Mesendoderm (in vitro differentiated cells): ENCODE data around the gene HOXD8.
A peak's percentile ranks its signal among the peaks of the same experiment; 100 is the strongest.

Experiments used
- DNase-seq: peaks from one replicate; pipeline ENCODE4 v3.0.0; 2013
- H2AK5ac ChIP-seq: 2 replicates; pipeline ENCODE4 v1.6.1; 2013; ENCODE audit warnings: low read length, inconsistent platforms
- H2BK120ac ChIP-seq: 2 replicates; pipeline ENCODE4 v1.6.1; 2013; ENCODE audit warnings: low read depth, mild to moderate bottlenecking, low read length, moderate library complexity, mixed read lengths
- H2BK15ac ChIP-seq: replicated peaks from 2 replicates; pipeline ENCODE4 v1.6.1; 2013; ENCODE audit warnings: low read depth, mild to moderate bottlenecking, moderate library complexity
- H2BK5ac ChIP-seq: 2 replicates; pipeline ENCODE4 v1.6.1; 2013; ENCODE audit warnings: low read length, inconsistent platforms
- H3K18ac ChIP-seq: 2 replicates; pipeline ENCODE4 v1.6.1; 2013; ENCODE audit warnings: mild to moderate bottlenecking, low read length, mixed read lengths
- H3K23ac ChIP-seq: one replicate; pipeline ENCODE4 v1.6.1; 2013; ENCODE audit warnings: low read length
- H3K27ac ChIP-seq: 2 replicates; pipeline ENCODE4 v1.5.1; 2013; ENCODE audit warnings: low read depth, mild to moderate bottlenecking, inconsistent platforms, low read length, moderate library complexity
- H3K27me3 ChIP-seq: 2 replicates; pipeline ENCODE4 v1.6.1; 2013; ENCODE audit warnings: low read length, control low read depth, mild to moderate bottlenecking, inconsistent platforms; ENCODE audit not compliant: insufficient read depth, poor library complexity
- H3K36me3 ChIP-seq: 2 replicates; pipeline ENCODE4 v1.6.1; 2013; ENCODE audit warnings: low read length, inconsistent platforms; ENCODE audit not compliant: control insufficient read depth, insufficient read depth
- H3K4ac ChIP-seq: one replicate; pipeline ENCODE4 v1.6.1; 2013; ENCODE audit warnings: low read depth, mild to moderate bottlenecking, low read length, moderate library complexity
- H3K4me1 ChIP-seq: 2 replicates; pipeline ENCODE4 v1.6.1; 2013; ENCODE audit warnings: low read depth, low read length, inconsistent platforms; ENCODE audit not compliant: control insufficient read depth
- H3K4me2 ChIP-seq: 2 replicates; pipeline ENCODE4 v1.6.1; 2013; ENCODE audit warnings: low read length
- H3K4me3 ChIP-seq: 2 replicates; pipeline ENCODE4 v1.5.1; 2013; ENCODE audit warnings: mild to moderate bottlenecking, low read length
- H3K56ac ChIP-seq: one replicate; pipeline ENCODE4 v1.6.1; 2013; ENCODE audit warnings: low read length
- H3K79me1 ChIP-seq: 2 replicates; pipeline ENCODE4 v1.6.1; 2013; ENCODE audit warnings: low read length, inconsistent platforms
- H3K79me2 ChIP-seq: 2 replicates; pipeline ENCODE4 v1.6.1; 2013; ENCODE audit warnings: mild to moderate bottlenecking, low read length; ENCODE audit not compliant: control insufficient read depth, insufficient read depth
- H3K9ac ChIP-seq: 2 replicates; pipeline ENCODE4 v1.6.1; 2013; ENCODE audit warnings: low read length, inconsistent platforms
- H4K5ac ChIP-seq: one replicate; pipeline ENCODE4 v1.6.1; 2013; ENCODE audit warnings: low read length
- H4K8ac ChIP-seq: one replicate; pipeline ENCODE4 v1.6.1; 2013; ENCODE audit warnings: low read depth, mild to moderate bottlenecking, control low read depth, low read length, moderate library complexity
- WGBS: extraction: QIAGEN DNeasy Blood & Tissue Kit; methylation state at CpG from one replicate; pipeline ENCODE4 v1.1.7; 2013; ENCODE audit warnings: low lambda C conversion rate, missing lambda C conversion rate; ENCODE audit not compliant: insufficient coverage; ENCODE audit errors: extremely low coverage; 5-methylcytosine and 5-hydroxymethylcytosine counted together

HOXD8 gene

GRCh38 chr2:176146645-176147044 lies 17.1 kb downstream of the HOXD8 start:
- Histone ChIP-seq H3K4me2 (no peak overlapping the region), H3K4ac (no peak overlapping the region), H3K27ac (no peak overlapping the region), H4K5ac (no peak overlapping the region), H4K8ac (no peak overlapping the region), H3K79me2 (no peaks in the 10 kb centered on the region), H3K56ac (no peak overlapping the region), H3K18ac (no peak overlapping the region), H2BK15ac (no peak overlapping the region), H3K27me3 (peaks cover 89% of the 10 kb centered on the region), H3K4me3 (no peak overlapping the region), H3K36me3 (no peaks in the 10 kb centered on the region), H2BK120ac (no peak overlapping the region), H2BK5ac (no peak overlapping the region), H3K9ac (no peak overlapping the region), H3K4me1 (no peaks in the 10 kb centered on the region), H3K79me1 (no peaks in the 10 kb centered on the region), H2AK5ac (no peak overlapping the region), H3K23ac (no peak overlapping the region)
- DNase-seq: no peak

- Histone ChIP-seq H3K79me2 (no peaks in the 10 kb centered on the region), H3K23ac (no peak overlapping the region), H3K4me1 (no peaks in the 10 kb centered on the region), H3K9ac (no peak overlapping the region), H4K8ac (no peak overlapping the region), H3K18ac (no peak overlapping the region), H2BK15ac (no peak overlapping the region), H3K56ac (no peak overlapping the region), H3K79me1 (no peaks in the 10 kb centered on the region), H3K4ac (no peak overlapping the region), H3K27me3 (peaks cover 89% of the 10 kb centered on the region), H3K4me2 (no peak overlapping the region), H2AK5ac (no peak overlapping the region), H3K36me3 (no peaks in the 10 kb centered on the region), H3K4me3 (no peak overlapping the region), H3K27ac (no peak overlapping the region), H4K5ac (no peak overlapping the region), H2BK5ac (no peak overlapping the region), H2BK120ac (no peak overlapping the region)
- DNase-seq: no peak
- WGBS: no CpG with 5 or more reads among the region's 32 CpGs
Measured at GRCh38 chr2:176147210-176147799, 17.8 kb downstream of the HOXD8 start.

- no CpG with 5 or more reads among the region's 31 CpGs for WGBS
- H3K4ac ChIP-seq: no peak overlapping the region
- no peak overlapping the region for H4K8ac ChIP-seq
- H2BK120ac ChIP-seq: no peak overlapping the region
- H2BK15ac ChIP-seq: no peak overlapping the region
- no peaks in the 10 kb centered on the region for H3K36me3 ChIP-seq
- no peak overlapping the region for H3K18ac ChIP-seq
- no peak overlapping the region for H2AK5ac ChIP-seq
- H3K27ac ChIP-seq: no peak overlapping the region
- no peaks in the 10 kb centered on the region for H3K4me1 ChIP-seq
- H3K4me2 ChIP-seq: no peak overlapping the region
- no peaks in the 10 kb centered on the region for H3K79me2 ChIP-seq
- H3K23ac ChIP-seq: no peak overlapping the region
- no peaks in the 10 kb centered on the region for H3K79me1 ChIP-seq
- no peak overlapping the region for H3K9ac ChIP-seq
- H3K4me3 ChIP-seq: no peak overlapping the region
- H3K27me3 ChIP-seq: peaks cover 90% of the 10 kb centered on the region
- H3K56ac ChIP-seq: no peak overlapping the region
- peak; percentile 52 for DNase-seq
- H4K5ac ChIP-seq: no peak overlapping the region
- no peak overlapping the region for H2BK5ac ChIP-seq
Measured at GRCh38 chr2:176147800-176148496, 18.4 kb downstream of the HOXD8 start.

GRCh38 chr2:176148751-176149421 lies 19.4 kb downstream of the HOXD8 start:
- Histone ChIP-seq H3K27me3 (peaks cover 90% of the 10 kb centered on the region), H4K8ac (no peak overlapping the region), H3K56ac (no peak overlapping the region), H4K5ac (no peak overlapping the region), H3K79me2 (no peaks in the 10 kb centered on the region), H2AK5ac (no peak overlapping the region), H3K9ac (no peak overlapping the region), H3K27ac (no peak overlapping the region), H3K23ac (no peak overlapping the region), H3K4me1 (no peaks in the 10 kb centered on the region), H3K4me2 (no peak overlapping the region), H3K36me3 (no peaks in the 10 kb centered on the region), H3K79me1 (no peaks in the 10 kb centered on the region), H3K18ac (no peak overlapping the region), H3K4ac (no peak overlapping the region), H3K4me3 (no peak overlapping the region), H2BK5ac (no peak overlapping the region), H2BK15ac (no peak overlapping the region), H2BK120ac (no peak overlapping the region)
- no peak for DNase-seq
- WGBS: no CpG with 5 or more reads among the region's 11 CpGs

GRCh38 chr2:176149481-176149938 lies 20.0 kb downstream of the HOXD8 start:
- Histone ChIP-seq H3K4me1 (no peaks in the 10 kb centered on the region), H3K27ac (no peak overlapping the region), H2BK5ac (no peak overlapping the region), H2AK5ac (no peak overlapping the region), H4K5ac (no peak overlapping the region), H2BK120ac (no peak overlapping the region), H3K56ac (no peak overlapping the region), H3K23ac (no peak overlapping the region), H3K4me2 (no peak overlapping the region), H2BK15ac (no peak overlapping the region), H3K36me3 (no peaks in the 10 kb centered on the region), H3K9ac (no peak overlapping the region), H3K79me2 (no peaks in the 10 kb centered on the region), H3K4ac (no peak overlapping the region), H3K27me3 (peaks cover 92% of the 10 kb centered on the region), H3K18ac (no peak overlapping the region), H3K4me3 (no peak overlapping the region), H4K8ac (no peak overlapping the region), H3K79me1 (no peaks in the 10 kb centered on the region)
- WGBS: no CpG with 5 or more reads among the region's 22 CpGs
- no peak for DNase-seq
